H1 (cell line): ENCODE measurements around the gene CUX1. TPM values are rescaled to one million over a fixed set of nuclear protein-coding genes. Genes with fewer than 3 reads are reported as not detected.

ENCODE experiments used
- CHD1 ChIP-seq: IDR thresholded peaks from 2 replicates; pipeline ENCODE4 v1.6.1; 2012; ENCODE audit warnings: low read depth, low read length, improper control_type of control experiment
- EP300 ChIP-seq, 2 experiments: IDR thresholded peaks; 1 replicate in 1 of 2; 2 replicates in 1 of 2; pipeline ENCODE4 v1.6.1; 2011 to 2012; ENCODE audit warnings: low read depth in 2 of 2, low read length in 2 of 2, mild to moderate bottlenecking in 2 of 2, borderline replicate concordance in 1 of 2, inconsistent platforms in 1 of 2, moderate library complexity in 1 of 2
- JUND ChIP-seq: IDR thresholded peaks from 2 replicates; pipeline ENCODE4 v1.6.1; 2011; ENCODE audit warnings: mild to moderate bottlenecking, improper control_type of control experiment, low read length
- KDM5A ChIP-seq: fragments of 200-600 bp; IDR thresholded peaks from 2 replicates; pipeline ENCODE4 v1.7.1; 2012; ENCODE audit warnings: mild to moderate bottlenecking, low read length, inconsistent platforms, mixed read lengths
- POU5F1 ChIP-seq: IDR thresholded peaks from 2 replicates; pipeline ENCODE4 v1.6.1; 2011; ENCODE audit warnings: low read depth, mild to moderate bottlenecking, low read length, moderate library complexity
- polyA plus RNA-seq, 7 experiments: library from polyadenylated mRNA; depleted of rRNA in 3 of 7; stranded (reverse) in 5 of 7; unstranded in 2 of 7; fragments of >200 nt in 5 of 7; fragments of 200-250 nt in 2 of 7; gene quantifications; 1 replicate in 5 of 7; 2 replicates in 1 of 7; 4 replicates in 1 of 7; pipeline versions ENCODE4 v1.2.1 to v1.2.3, GENCODE V29; 2011 to 2013; ENCODE audit warnings: missing spikeins in 2 of 7, mixed read lengths in 2 of 7
- total RNA-seq: library from RNA; stranded (reverse); fragmentation: NEBNext Ultra II Directional; extraction: Animal tissue kit (Norgen Biotek cat#: 25700); gene quantifications from 2 replicates; pipeline ENCODE4 v1.2.1, GENCODE V29; 2021
- TF ChIP-seq, protein P1 (sequence below): fragments of 300-600 bp; sonication (generic); IDR thresholded peaks from 2 replicates; pipeline ENCODE4 v1.7.1; 2012; ENCODE audit warnings: low read length, moderate library complexity, mild to moderate bottlenecking, inconsistent platforms; ENCODE audit not compliant: insufficient replicate concordance

The CUX1 gene
- total and polyA plus RNA-seq, 2 of the 8 experiments (the other 6 are each of a cell fraction or from before 2014, with no cell fraction given) = 21.6 to 65.9 TPM

DNA sequence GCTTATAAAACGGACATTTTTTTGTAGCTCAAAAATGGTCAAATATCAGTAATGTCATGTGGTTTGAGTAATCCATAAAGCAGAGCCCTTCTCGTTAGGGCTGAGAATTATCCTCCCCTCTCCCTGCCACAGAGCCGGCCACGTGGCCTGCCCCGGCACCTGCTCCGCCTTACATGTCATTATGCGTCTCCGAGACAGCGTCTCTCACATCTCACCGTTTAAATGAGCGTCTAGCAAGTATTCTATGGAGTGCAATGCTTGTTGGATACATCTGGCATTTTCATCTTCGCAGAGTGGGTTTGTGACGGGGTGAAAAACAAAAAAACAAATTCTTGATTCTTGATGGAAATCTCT, 86.1 kb downstream of the CUX1 start (continued):
- TF ChIP-seq, protein P1, sequence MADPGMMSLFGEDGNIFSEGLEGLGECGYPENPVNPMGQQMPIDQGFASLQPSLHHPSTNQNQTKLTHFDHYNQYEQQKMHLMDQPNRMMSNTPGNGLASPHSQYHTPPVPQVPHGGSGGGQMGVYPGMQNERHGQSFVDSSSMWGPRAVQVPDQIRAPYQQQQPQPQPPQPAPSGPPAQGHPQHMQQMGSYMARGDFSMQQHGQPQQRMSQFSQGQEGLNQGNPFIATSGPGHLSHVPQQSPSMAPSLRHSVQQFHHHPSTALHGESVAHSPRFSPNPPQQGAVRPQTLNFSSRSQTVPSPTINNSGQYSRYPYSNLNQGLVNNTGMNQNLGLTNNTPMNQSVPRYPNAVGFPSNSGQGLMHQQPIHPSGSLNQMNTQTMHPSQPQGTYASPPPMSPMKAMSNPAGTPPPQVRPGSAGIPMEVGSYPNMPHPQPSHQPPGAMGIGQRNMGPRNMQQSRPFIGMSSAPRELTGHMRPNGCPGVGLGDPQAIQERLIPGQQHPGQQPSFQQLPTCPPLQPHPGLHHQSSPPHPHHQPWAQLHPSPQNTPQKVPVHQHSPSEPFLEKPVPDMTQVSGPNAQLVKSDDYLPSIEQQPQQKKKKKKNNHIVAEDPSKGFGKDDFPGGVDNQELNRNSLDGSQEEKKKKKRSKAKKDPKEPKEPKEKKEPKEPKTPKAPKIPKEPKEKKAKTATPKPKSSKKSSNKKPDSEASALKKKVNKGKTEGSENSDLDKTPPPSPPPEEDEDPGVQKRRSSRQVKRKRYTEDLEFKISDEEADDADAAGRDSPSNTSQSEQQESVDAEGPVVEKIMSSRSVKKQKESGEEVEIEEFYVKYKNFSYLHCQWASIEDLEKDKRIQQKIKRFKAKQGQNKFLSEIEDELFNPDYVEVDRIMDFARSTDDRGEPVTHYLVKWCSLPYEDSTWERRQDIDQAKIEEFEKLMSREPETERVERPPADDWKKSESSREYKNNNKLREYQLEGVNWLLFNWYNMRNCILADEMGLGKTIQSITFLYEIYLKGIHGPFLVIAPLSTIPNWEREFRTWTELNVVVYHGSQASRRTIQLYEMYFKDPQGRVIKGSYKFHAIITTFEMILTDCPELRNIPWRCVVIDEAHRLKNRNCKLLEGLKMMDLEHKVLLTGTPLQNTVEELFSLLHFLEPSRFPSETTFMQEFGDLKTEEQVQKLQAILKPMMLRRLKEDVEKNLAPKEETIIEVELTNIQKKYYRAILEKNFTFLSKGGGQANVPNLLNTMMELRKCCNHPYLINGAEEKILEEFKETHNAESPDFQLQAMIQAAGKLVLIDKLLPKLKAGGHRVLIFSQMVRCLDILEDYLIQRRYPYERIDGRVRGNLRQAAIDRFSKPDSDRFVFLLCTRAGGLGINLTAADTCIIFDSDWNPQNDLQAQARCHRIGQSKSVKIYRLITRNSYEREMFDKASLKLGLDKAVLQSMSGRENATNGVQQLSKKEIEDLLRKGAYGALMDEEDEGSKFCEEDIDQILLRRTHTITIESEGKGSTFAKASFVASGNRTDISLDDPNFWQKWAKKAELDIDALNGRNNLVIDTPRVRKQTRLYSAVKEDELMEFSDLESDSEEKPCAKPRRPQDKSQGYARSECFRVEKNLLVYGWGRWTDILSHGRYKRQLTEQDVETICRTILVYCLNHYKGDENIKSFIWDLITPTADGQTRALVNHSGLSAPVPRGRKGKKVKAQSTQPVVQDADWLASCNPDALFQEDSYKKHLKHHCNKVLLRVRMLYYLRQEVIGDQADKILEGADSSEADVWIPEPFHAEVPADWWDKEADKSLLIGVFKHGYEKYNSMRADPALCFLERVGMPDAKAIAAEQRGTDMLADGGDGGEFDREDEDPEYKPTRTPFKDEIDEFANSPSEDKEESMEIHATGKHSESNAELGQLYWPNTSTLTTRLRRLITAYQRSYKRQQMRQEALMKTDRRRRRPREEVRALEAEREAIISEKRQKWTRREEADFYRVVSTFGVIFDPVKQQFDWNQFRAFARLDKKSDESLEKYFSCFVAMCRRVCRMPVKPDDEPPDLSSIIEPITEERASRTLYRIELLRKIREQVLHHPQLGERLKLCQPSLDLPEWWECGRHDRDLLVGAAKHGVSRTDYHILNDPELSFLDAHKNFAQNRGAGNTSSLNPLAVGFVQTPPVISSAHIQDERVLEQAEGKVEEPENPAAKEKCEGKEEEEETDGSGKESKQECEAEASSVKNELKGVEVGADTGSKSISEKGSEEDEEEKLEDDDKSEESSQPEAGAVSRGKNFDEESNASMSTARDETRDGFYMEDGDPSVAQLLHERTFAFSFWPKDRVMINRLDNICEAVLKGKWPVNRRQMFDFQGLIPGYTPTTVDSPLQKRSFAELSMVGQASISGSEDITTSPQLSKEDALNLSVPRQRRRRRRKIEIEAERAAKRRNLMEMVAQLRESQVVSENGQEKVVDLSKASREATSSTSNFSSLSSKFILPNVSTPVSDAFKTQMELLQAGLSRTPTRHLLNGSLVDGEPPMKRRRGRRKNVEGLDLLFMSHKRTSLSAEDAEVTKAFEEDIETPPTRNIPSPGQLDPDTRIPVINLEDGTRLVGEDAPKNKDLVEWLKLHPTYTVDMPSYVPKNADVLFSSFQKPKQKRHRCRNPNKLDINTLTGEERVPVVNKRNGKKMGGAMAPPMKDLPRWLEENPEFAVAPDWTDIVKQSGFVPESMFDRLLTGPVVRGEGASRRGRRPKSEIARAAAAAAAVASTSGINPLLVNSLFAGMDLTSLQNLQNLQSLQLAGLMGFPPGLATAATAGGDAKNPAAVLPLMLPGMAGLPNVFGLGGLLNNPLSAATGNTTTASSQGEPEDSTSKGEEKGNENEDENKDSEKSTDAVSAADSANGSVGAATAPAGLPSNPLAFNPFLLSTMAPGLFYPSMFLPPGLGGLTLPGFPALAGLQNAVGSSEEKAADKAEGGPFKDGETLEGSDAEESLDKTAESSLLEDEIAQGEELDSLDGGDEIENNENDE = no peak
- TF ChIP-seq CHD1 (no peak), KDM5A (no peak), EP300 (IDR thresholded peaks at IDR 0.05; ENCODE audit: borderline replicate concordance in 1 of 2, low read depth in 2 of 2, low read length in 2 of 2) (no peak), POU5F1 (no peak), JUND (no peak)
